Activated naive CD8-positive, alpha-beta T cell (primary cell): Measurements from ENCODE around the gene EIPR1.

ENCODE experiments used
- H3K27ac Mint-ChIP-seq: one replicate; pipeline ENCODE4 v1.8.0; 2021; ENCODE audit warnings: mixed read lengths
- H3K27me3 Mint-ChIP-seq: one replicate; pipeline ENCODE4 v1.8.0; 2021; ENCODE audit warnings: mixed read lengths
- H3K36me3 Mint-ChIP-seq: one replicate; pipeline ENCODE4 v1.8.0; 2021; ENCODE audit warnings: mixed read lengths
- H3K4me1 Mint-ChIP-seq: one replicate; pipeline ENCODE4 v1.8.0; 2021; ENCODE audit warnings: low read depth, mixed read lengths
- H3K4me3 Mint-ChIP-seq: one replicate; pipeline ENCODE4 v1.8.0; 2021; ENCODE audit warnings: mild to moderate bottlenecking, mixed read lengths
- H3K9me3 Mint-ChIP-seq: one replicate; pipeline ENCODE4 v1.8.0; 2021; ENCODE audit warnings: low read depth, mixed read lengths

EIPR1 gene

DNA sequence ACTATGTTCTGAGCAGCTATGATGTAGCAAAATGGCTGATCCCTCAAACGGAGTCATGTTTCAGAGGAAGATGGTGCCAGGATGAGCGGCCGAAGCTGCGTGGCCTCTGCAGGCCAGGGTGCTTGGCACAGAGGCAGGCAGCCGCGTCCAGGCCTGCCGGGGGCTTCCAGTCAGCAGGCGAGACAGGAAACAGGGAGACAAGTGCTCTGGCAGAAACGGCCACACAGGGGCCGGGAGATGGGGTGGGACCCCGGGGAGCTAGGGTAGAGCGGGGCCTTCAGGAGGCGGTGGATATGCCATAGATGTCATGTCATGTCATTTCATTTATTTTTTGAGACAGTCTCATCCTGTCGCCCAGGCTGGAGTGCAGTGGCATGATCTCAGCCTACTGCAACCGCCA, 50.7 kb downstream of the EIPR1 start:
- Mint-ChIP-seq H3K4me3 (no peak overlapping the region), H3K36me3 (peaks cover 16% of the 10 kb centered on the region), H3K27ac (no peak overlapping the region), H3K4me1 (no peaks in the 10 kb centered on the region), H3K27me3 (no peaks in the 10 kb centered on the region), H3K9me3 (no peaks in the 10 kb centered on the region)

DNA sequence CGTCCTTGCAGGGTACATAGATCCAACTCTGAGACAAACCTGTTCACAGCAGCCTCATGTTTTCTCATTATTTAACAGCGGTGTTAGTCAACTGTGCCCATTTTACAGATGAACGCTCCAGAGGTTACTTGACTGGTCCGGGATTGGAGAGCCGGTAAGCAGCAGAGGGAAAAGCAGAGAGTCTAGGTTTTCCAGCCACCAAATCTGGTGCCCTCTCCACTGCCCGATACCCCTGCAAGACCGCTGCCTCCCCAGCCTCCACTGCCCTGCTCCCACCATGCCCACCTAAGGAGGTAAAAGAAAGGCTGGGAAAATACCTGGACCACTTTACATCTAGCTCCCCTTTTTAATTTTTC, 51.5 kb downstream of the EIPR1 start:
- Mint-ChIP-seq H3K36me3 (peaks cover 19% of the 10 kb centered on the region), H3K27me3 (no peaks in the 10 kb centered on the region), H3K4me3 (no peak overlapping the region), H3K4me1 (no peaks in the 10 kb centered on the region), H3K9me3 (no peaks in the 10 kb centered on the region), H3K27ac (no peak overlapping the region)

DNA sequence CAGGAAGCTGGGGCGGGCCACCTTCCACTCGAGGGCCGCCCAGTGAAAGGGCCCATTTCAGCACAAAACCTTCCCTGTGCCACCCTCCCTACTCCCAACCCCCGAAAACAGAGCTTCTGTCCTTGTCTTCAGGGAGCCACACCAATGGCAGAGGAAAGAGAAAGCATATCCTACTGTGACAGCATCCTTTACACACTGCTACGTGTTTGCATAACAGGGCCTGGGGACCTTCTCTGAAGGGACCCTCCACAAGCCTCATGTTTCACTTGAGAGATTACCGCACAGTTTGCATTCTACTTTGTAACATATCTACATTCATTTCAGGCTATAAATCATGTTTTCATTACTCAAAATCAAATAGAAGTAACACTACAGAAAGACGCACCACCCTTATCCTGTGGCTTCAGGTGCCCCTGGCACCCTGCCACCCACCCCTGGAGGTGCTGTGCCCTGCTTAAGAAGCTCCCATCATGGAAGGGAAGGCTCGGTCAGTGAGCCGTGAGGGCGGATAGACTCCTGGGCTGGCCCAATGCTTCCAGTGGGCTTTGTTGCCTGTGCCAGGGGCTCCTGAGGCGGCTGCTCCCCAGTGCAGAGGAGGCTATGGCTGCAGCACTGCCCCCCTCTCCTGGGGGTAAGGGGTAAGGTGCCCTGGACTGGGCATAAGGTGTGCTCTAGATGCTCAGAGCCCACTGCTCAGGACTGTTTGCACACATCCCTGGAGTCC, 52.0 kb downstream of the EIPR1 start:
- H3K9me3 Mint-ChIP-seq = no peaks in the 10 kb centered on the region
- peaks cover 15% of the 10 kb centered on the region for H3K36me3 Mint-ChIP-seq
- no peaks in the 10 kb centered on the region for H3K4me1 Mint-ChIP-seq
- no peak overlapping the region for H3K4me3 Mint-ChIP-seq
- no peak overlapping the region for H3K27ac Mint-ChIP-seq
- no peaks in the 10 kb centered on the region for H3K27me3 Mint-ChIP-seq

DNA sequence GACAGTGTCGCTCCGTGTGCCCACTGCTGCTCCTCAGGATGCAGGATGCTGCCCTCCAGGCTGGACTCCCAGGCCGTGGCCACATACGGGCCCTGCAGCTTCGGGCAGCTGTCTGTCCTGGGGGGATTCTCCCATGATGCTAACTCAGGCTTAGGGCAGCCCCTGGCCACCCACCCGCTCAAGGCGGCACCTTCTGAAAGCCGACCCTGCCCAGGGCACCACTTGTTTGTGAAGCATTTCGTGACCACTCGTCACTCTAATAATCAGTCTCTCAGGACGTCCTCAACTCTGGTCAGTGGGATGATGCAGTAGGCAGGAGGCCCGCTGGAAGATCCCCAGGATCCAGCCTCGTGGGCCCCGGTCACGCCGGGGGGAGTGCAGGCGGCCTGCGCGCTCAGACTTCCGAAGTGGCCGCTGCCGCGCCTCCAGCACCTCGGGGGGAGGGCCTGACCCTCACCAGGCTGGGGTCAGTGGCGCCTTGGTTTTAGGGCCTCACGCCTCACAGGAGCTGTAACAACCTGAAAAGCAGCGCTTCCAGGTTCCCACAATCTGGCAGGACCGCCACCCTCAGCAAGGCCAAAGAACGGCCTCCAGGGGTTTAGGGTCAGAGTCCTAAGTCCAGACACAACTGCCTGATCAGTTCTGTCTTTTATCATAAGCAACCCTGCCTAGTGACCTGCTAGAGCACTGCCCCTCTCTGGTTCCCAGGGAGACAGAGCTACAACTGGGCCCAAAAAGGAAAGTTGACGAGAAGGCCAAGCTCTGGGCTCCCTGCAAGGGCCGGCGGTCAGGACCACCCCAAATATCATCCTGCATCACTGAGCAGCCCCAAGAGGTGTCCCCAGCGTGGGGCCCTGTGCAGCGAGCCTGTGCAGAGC, 53.0 kb downstream of the EIPR1 start:
- H3K4me1 Mint-ChIP-seq = no peaks in the 10 kb centered on the region
- peaks cover 12% of the 10 kb centered on the region for H3K36me3 Mint-ChIP-seq
- H3K9me3 Mint-ChIP-seq = no peaks in the 10 kb centered on the region
- no peak overlapping the region for H3K4me3 Mint-ChIP-seq
- H3K27ac Mint-ChIP-seq = no peak overlapping the region
- no peaks in the 10 kb centered on the region for H3K27me3 Mint-ChIP-seq

DNA sequence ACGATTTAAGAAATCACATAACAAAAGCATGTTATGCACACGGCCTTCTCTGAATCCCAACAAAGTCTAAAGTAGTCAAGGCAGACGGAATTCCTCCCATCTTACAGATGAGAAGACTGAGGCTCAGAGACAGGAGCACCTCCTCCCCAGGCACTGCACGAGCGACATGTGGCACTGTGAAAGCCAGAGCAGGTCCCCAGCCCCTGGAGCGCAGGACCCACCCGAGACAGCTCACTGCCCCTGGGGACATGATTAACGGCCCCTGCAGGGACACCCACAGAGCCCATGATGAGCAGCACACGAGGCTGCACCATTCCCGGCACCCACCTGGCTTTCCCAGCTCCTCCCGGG, 53.6 kb downstream of the EIPR1 start:
- H3K36me3 Mint-ChIP-seq = peaks cover 12% of the 10 kb centered on the region
- H3K4me1 Mint-ChIP-seq = no peaks in the 10 kb centered on the region
- no peak overlapping the region for H3K27ac Mint-ChIP-seq
- no peaks in the 10 kb centered on the region for H3K27me3 Mint-ChIP-seq
- no peaks in the 10 kb centered on the region for H3K9me3 Mint-ChIP-seq
- H3K4me3 Mint-ChIP-seq = no peak overlapping the region

DNA sequence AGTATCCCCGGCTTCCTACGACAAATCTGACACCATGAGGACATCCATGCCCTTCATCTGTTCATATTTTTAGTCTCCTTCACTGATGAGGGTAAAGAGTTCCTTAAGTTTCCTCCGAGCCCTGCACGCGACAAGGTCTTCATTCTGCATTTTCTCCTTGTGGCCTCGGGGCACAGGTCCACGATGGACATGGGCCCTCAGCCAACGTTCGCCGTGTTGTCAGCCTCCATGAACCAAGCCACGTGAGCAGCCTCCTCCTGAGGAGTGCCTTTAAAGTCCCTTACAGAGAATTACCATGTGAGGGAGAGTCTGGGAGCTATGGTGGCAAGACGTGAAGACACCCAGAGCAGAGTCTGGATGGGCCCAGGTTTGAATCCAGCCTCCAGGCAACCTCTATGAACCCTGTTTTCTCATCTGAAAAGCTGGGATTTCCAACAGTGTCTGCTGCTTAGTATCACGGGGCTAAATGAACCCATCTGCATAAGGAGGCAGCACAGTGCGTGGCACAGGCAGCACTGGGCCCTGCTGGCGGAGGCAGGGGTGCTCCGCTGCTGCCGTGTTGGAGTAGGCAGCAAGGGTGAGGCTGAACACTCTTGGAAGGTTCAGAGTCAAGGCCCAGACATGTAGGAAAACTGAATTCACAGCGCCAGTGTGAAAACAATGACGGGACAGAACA, 54.1 kb downstream of the EIPR1 start:
- Mint-ChIP-seq H3K9me3 (no peaks in the 10 kb centered on the region), H3K36me3 (peaks cover 12% of the 10 kb centered on the region), H3K4me3 (no peak overlapping the region), H3K27ac (no peak overlapping the region), H3K27me3 (no peaks in the 10 kb centered on the region), H3K4me1 (no peaks in the 10 kb centered on the region)

DNA sequence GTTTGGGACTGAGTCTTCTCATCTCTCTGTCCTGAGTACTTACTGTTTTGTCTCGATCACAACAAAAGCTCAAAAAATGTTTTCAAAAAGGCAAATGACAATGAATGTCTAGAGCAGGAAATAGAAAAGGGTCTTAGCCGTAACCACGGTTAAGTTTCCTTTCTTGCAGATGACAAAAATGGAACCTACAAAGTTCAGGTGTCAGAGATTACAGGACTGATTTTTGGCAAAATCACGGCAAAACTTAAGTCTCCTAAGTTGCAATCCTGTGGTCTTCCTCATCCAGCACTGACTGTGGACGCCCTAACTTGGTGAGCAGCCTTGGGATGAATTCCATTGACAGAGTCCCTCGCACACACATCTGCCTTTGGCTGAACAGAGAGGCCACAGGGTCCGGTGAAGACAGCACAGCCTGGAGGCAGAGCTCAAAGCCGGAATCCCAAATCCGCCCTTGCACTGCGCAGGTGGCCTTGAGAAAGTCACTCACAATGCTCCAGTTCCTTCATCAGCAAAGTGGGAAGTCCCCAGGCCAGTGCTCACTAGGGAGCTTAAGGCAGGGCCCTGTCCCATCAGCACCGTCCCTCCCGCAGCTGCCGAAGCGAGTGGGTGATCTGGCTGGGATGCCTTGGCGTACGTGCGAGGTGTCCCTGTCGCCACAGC, 55.2 kb downstream of the EIPR1 start:
- H3K4me3 Mint-ChIP-seq = no peak overlapping the region
- no peak overlapping the region for H3K27ac Mint-ChIP-seq
- no peaks in the 10 kb centered on the region for H3K27me3 Mint-ChIP-seq
- H3K36me3 Mint-ChIP-seq = peaks cover 14% of the 10 kb centered on the region
- H3K4me1 Mint-ChIP-seq = no peaks in the 10 kb centered on the region
- no peaks in the 10 kb centered on the region for H3K9me3 Mint-ChIP-seq

DNA sequence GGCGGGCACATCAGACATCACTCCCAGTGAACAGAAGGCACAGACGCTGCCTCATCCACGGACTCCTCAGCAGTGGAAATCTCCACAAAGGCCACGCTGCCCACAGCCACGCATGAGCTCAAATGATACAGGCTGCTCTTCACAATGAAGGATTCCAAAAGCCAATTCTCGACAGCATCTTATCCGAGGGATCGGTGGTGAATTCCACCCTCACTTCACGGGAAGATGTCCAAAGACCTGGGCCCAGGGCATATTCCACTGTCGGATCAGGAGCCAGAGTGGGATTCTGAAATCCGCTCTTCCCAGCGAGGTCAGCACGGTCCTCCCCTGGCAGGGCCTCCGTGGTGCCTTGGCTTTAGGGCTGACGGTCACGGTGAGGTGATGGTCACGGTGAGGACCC, 55.8 kb downstream of the EIPR1 start:
- Mint-ChIP-seq H3K36me3 (peaks cover 14% of the 10 kb centered on the region), H3K9me3 (no peaks in the 10 kb centered on the region), H3K4me1 (no peaks in the 10 kb centered on the region), H3K4me3 (no peak overlapping the region), H3K27ac (no peak overlapping the region), H3K27me3 (no peaks in the 10 kb centered on the region)

DNA sequence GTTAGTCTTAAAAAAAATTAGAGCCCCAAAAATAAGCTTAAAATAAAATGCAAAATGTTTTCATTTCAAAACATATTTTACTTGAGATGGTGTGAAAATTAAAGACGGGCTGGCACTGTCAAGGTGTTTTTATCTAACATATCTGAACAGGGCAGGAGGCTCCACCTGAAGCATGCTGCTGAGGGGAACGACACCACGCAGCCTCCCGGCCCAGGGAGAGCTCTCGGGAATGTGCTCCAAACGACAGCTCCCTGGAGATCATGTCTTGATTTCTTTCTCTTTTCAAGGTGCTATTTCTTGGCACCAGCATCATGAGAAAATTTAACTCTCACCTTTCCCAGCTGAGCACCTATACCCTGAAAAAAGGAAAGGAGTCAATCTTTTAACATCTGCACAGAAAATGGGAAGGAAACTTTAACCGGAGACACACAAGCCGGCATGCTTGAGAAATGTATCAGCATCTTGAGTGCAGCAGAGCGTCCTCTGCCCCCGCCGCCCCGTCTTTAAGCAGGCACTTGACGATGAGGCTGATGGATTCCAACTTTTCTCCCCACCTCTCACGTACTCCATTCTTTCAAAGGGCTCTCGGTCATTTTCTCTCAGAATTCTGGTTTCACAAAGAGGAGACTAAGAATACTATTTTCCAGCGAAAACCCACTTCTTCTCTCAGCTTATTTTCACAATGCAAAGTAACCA, 56.6 kb downstream of the EIPR1 start:
- no peaks in the 10 kb centered on the region for H3K9me3 Mint-ChIP-seq
- H3K27me3 Mint-ChIP-seq = no peaks in the 10 kb centered on the region
- no peaks in the 10 kb centered on the region for H3K4me1 Mint-ChIP-seq
- H3K27ac Mint-ChIP-seq = no peak overlapping the region
- peaks cover 14% of the 10 kb centered on the region for H3K36me3 Mint-ChIP-seq
- H3K4me3 Mint-ChIP-seq = no peak overlapping the region

DNA sequence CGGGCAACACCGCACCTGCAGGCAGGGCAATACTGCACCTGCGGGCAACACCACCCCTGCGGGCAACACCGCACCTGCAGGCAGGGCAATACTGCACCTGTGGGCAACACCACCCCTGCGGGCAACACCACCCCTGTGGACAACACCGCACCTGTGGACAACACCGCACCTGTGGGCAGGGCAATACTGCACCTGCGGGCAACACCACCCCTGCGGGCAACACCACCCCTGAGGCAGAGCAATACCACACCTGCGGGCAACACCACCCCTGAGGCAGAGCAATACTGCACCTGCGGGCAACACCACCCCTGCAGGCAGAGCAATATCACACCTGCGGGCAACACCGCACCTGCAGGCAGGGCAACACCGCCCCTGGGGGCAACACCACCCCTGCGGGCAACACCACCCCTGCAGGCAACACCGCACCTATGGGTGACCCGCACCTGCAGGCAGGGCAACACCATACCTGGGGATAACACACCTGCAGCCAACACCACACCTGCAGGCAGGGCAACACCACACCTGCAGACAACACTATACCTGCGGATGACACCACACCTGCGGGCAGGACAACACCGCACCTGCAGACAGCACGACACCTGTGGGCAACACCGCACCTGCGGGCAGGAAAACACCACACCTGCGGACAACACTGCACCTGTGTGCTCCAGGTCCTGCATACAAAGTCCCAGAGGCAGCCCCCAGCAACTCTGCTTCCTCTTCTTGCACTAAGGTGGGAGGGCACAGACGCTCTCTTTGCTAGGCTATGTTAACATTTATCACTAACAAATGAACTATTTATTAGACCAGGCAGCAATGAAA, 57.7 kb downstream of the EIPR1 start:
- H3K27me3 Mint-ChIP-seq = no peaks in the 10 kb centered on the region
- H3K4me1 Mint-ChIP-seq = no peaks in the 10 kb centered on the region
- no peak overlapping the region for H3K27ac Mint-ChIP-seq
- no peaks in the 10 kb centered on the region for H3K9me3 Mint-ChIP-seq
- H3K36me3 Mint-ChIP-seq = peaks cover 14% of the 10 kb centered on the region
- no peak overlapping the region for H3K4me3 Mint-ChIP-seq

DNA sequence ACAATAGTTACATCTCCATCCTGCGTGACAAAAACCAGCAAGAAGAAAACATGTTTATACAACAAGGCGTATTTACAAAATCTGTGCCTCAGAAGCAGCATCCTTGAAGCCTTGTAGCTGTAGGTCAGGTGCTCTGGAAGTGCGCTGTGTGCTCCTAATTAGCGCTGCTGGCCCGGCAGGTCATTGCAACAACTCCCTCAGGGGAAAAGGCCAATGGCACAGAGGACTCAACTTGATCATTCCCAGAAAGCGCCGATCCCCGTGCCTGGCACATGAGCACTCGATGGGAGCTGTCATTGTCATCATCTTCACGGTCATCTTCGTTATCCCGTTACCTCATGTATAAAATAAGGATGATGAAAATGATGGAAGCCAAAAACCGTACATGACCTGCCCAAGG, 58.5 kb downstream of the EIPR1 start:
- Mint-ChIP-seq H3K27ac (no peak overlapping the region), H3K4me3 (no peak overlapping the region), H3K9me3 (no peaks in the 10 kb centered on the region), H3K4me1 (no peaks in the 10 kb centered on the region), H3K36me3 (peaks cover 14% of the 10 kb centered on the region), H3K27me3 (no peaks in the 10 kb centered on the region)

DNA sequence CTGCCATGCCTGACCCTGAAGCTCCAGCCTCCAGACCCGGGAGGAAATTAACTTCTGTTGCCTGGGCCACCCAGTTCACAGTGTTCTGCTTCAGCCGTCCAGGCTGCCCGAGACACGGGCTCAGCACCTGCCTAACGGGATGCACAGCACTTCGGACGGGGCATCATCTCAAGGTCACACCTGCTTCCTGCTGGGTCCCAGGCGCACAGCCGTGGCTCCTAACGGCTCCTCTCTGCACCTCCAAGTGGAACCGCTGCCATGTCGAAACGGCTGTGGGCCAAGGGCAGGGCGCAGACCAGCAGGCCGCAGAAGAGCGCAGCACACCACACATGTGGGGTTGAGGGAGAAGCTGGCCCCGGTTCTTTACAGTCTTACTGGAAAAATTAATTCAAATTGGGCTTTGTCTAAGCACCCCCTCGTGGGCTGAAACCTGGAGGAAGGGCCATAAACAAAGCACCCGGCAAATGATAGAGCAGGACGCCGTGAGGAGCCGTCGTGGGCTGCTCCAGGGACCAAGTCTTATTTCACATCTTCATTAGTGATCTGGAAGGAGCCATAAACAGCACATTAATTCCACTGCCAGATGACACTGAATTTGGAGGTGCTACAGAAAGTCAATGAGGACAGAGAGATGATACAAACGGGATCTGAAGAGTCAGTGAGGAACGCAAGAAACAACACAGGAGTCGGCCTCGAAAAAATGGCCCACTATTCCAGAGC, 59.6 kb downstream of the EIPR1 start:
- peaks cover 2% of the 10 kb centered on the region for H3K4me1 Mint-ChIP-seq
- H3K9me3 Mint-ChIP-seq = no peaks in the 10 kb centered on the region
- no peak overlapping the region for H3K27ac Mint-ChIP-seq
- H3K36me3 Mint-ChIP-seq = peaks cover 10% of the 10 kb centered on the region
- H3K4me3 Mint-ChIP-seq = no peak overlapping the region
- H3K27me3 Mint-ChIP-seq = no peaks in the 10 kb centered on the region

DNA sequence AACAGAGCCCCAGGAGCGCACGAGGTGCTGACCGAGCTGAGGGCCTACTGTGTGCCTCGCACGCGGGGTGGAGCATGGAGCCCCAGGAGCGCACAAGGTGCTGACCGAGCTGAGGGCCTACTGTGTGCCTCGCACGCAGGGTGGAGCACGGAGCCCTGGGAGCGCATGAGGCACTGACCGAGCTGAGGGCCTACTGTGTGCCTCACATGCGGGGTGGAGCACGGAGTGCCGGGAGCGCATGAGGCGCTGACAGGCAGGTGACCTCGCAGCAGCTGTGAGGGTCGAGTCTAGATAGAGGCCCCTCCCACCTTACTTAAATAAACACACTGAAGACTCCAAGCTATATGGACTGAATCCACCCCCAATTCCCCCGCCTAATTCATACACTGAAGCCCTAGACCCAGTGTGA, 60.3 kb downstream of the EIPR1 start:
- no peaks in the 10 kb centered on the region for H3K27me3 Mint-ChIP-seq

More for the DNA sequence above, 60.3 kb downstream of the EIPR1 start:
- Mint-ChIP-seq H3K36me3 (peaks cover 10% of the 10 kb centered on the region), H3K9me3 (no peaks in the 10 kb centered on the region), H3K4me1 (peaks cover 9% of the 10 kb centered on the region), H3K27ac (no peak overlapping the region), H3K4me3 (no peak overlapping the region)
